LNCAP (cell line): ENCODE data around the gene CORO2A.

Source experiments
- TF ChIP-seq, protein P1 (sequence below): fragments of 450-650 bp; IDR thresholded peaks from 2 replicates; pipeline ENCODE4 v1.5.1; 2017; ENCODE audit warnings: mild to moderate bottlenecking

CORO2A gene

DNA sequence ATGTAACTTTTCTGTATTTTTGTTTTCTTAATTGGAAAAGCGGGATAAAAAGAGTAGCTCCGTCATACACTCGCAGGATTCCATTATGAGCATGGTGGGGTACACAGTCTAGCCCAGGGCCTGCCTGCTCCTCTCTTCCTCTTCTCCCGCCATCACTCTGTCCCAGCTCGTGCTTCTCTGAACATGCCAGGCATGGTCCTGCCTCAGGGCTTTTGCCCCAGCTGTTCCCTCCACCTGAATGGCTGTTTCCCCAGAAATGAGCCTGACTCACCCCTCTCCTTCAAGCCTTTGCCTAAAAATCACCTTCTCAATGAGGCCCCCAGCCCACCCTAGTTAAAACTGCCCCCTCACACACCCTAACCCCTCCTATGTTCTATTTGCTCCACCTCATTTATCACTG lies 4.5 kb downstream of the CORO2A start:
- TF ChIP-seq, protein P1, sequence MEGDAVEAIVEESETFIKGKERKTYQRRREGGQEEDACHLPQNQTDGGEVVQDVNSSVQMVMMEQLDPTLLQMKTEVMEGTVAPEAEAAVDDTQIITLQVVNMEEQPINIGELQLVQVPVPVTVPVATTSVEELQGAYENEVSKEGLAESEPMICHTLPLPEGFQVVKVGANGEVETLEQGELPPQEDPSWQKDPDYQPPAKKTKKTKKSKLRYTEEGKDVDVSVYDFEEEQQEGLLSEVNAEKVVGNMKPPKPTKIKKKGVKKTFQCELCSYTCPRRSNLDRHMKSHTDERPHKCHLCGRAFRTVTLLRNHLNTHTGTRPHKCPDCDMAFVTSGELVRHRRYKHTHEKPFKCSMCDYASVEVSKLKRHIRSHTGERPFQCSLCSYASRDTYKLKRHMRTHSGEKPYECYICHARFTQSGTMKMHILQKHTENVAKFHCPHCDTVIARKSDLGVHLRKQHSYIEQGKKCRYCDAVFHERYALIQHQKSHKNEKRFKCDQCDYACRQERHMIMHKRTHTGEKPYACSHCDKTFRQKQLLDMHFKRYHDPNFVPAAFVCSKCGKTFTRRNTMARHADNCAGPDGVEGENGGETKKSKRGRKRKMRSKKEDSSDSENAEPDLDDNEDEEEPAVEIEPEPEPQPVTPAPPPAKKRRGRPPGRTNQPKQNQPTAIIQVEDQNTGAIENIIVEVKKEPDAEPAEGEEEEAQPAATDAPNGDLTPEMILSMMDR: no peak

DNA sequence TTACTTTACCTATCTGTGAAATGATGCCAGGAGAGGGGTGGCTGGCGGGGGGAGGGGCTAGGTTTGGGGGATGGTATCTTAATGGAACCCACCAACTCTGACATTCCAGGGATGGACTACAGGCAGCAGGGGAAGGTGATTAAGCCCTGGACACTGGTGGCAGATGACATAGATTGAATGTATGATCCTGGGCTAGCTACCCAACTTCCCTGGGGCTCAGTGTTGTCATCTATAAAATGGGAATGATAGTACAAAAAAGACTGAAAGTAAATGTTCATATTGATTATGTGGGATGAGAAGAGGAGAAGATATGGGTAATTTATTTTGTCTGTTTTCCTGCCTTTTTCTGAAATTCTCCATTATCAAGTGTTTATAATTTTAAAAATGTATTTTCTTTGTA lies 6.2 kb downstream of the CORO2A start:
- TF ChIP-seq, protein P1: no peak

DNA sequence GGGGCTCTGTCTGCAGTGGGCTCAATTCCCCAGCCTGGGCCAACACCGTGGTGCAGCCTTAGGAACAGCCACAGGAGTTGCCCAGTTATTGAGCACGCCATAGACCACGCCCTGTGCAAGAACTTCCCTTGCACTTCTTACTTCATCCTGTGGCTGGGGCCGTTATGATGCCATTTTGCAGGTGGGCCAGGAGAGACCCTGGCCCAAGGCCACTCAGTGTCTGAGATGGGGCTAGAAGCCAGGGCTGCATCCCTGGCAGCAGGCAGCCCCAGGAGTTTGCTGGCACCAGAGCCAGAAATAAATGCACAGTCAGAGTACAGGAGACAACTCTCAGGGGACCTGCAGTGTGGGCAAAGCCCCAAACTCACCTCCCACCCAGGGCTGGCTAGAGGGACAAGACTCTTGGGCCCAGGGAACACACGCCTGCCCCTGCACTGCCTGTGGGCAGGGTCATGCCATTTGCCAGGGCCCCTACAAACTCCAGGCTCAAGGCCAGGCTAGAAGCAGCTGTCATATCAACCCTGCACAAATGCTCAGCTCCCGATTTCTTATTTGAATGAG lies 6.7 kb downstream of the CORO2A start:
- TF ChIP-seq, protein P1: no peak

DNA sequence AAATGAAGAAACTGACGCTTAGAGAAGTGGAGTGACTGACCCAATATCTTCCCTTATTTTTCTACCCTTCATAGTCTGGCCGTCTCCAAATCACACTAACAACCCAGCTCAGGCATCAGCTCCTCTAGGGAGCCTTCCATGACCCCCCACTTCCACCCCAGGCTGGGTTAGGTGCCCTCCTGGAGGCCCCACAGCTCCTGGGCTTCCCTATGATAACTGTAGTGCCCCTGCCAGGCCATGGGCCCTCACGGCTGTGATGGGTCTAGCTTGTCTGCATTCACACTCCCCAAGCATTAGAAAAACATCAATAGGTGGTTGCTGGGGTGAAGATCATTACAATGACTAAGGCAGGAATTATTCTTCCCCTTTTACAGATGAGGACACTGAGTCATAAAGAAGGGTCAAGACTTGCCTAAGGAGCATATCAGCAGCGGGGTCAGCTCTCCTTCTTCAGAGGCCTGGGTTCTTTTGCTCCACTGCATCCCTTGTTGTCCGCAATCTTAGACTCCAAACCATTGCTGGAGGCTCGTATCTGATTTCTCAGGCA lies 7.3 kb downstream of the CORO2A start:
- TF ChIP-seq, protein P1: no peak

DNA sequence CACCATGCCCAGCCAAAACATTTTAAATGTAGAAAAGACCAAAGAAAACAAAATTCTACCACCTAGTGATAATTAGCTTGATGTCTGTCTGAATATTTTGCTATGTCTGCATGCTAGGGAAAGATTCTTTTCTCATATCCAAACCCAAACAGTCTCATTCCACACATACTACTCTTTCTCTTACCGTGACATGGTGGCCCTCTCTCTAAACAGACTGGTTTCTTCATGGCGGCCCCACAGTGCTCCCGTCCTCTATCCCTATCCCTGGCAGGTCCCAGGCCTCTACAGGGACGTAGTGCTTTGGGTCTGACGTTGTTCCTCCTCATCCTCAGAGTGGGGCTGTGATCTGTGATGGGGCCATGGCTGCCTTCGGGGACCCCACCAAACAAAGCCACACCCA lies 8.1 kb downstream of the CORO2A start:
- TF ChIP-seq, protein P1: no peak

DNA sequence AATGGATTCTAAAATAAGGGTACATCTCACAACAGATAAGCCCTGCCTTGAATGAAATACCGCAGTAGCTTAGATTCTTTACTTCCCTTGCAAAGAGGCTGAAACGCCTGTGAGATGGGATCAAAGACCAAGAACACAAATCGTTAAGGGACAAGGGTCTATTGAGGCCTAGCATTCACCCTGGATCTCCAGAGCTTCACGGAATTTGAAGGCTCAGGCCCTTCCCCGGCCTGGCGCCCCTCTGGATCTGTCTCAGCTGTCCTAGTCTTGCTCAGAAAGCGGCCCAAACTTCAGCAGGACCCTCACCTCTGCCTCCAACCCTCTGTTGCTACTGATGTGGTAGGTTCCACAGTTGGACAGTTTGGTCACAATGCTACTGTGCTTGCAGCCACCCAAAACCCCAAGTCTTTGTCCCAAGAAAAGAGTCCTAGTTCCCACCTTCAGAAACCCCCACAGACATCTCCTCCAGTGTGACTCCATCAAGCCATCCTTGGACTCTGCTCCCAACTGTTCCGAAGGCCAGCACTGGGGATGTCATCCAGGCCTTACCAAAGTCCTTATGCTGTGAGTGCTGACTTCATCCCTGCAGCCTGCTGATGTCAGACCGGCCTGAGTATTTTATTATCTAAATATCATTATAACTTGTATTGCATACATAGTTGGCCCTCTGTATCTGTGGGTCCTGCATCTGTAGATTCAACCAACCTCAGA lies 9.4 kb downstream of the CORO2A start:
- TF ChIP-seq, protein P1: no peak

DNA sequence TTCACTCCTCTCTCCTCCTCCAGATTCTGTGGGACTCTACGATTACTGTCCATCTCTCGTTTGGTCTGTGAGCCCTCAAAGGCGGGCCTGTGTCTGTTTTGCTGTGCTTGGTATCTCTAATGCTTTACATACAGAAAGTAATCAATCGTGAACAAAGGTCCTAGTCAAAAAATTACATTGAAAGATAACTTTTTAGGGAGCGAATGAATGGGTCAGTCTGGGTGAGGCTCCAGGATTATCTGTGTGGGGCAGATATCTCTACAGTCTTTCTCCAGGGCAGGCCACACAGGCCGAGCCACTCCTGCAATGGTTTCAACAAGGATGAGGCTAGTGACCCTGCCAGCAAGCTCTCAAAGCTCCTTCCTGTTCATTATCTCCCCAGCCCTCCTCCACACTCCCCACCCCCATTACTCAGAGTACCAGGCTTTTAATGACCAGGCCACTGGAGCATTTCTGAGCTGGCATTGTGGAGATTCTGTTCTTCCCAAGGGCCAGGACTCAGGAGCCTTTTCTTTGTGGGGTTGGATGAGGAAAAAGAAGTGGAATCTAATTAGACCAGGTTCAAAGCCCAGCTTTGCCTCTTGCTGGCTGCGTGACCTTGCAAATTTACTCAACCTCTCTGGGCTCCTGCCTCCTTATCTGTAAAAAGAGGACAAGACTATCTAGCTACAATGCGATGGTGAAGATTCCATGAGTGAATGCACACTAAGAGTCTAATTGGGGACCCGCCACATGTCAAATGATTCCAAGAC lies 10.2 kb downstream of the CORO2A start:
- TF ChIP-seq, protein P1: no peak
